HG03025 (cell line): ENCODE data around the gene TBX4.

Experiments used
- ATAC-seq: cut with Tn5 transposase; IDR thresholded peaks from one replicate; pipeline ENCODE4 v1.9.1; 2021; ENCODE audit warnings: mild to moderate bottlenecking, moderate library complexity; ENCODE audit not compliant: unreplicated experiment, low FRiP score

The TBX4 gene

DNA sequence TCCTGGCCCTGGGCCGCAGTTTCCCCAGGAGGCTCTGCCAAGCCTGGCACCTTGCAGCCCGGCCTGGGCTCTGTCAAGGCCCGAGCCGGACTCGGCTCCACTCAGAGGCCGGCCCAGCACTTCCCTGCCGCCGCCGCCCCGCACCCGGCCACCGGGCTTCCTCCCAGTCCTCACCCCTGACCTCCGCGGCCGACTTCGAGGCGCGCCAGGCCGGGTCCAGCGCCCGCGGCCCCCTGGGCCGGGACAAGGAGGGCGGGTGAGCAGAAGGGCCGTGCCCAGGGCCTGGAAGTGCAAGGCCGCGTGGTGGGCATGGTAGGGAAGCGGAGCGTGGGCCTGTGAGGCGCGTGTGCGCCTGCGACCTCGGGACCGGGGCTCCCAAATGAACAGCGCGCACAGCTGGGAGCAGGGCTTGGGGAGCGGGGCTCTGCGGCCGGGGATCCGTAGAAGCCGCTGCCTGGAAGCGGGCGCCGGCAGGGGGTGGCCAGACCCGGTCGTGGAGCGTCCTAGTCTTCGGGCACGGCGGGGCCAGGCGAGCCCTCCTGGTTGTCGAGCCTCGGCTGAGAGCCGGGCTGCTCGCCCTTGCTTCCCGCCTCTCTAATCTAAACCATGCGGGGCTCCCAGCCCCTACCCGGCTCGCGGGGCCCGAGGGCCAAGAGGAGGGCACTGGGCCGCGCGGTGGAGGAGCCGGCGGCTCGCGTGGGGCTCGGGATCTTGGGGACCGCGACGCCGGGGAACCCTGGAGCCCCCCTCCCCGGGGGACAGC, 503 bp upstream of the TBX4 start:
- no peak for ATAC-seq

DNA sequence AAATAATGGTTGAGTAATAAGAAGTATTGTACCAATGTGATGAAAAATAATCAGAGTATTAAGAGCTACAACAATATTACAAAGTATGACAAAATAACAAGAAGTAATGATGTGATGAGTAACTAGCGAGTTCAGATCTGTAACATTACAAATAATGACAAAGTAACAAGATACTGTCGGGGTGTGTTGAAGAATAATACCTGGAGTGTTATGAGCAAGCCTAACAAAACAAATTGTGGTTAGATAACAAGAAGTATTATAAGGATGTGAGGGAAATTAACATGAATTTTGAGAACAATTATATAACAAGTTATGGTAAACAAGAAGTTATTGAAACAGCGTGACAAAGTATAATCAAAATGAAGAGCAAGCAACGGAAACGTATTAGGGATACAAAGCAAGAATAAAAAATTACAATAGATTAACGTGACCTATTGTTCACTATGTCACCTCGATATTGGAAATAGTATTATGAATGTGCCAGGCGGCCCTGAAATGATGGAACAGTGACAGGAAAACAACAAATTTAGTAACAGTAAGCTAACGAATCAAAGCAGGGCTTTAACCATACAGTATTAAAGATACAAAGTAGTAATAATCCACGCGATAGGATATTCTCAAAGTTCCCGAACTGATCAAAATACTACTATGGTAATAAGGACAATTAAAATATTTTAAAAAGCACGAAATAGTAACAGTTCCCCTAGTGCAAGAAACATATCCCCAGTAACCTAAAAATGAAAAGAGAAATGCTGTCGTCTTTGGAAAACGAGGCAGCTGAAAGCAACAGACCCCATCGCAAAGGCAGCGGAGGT, 1.6 kb downstream of the TBX4 start:
- no peak for ATAC-seq

DNA sequence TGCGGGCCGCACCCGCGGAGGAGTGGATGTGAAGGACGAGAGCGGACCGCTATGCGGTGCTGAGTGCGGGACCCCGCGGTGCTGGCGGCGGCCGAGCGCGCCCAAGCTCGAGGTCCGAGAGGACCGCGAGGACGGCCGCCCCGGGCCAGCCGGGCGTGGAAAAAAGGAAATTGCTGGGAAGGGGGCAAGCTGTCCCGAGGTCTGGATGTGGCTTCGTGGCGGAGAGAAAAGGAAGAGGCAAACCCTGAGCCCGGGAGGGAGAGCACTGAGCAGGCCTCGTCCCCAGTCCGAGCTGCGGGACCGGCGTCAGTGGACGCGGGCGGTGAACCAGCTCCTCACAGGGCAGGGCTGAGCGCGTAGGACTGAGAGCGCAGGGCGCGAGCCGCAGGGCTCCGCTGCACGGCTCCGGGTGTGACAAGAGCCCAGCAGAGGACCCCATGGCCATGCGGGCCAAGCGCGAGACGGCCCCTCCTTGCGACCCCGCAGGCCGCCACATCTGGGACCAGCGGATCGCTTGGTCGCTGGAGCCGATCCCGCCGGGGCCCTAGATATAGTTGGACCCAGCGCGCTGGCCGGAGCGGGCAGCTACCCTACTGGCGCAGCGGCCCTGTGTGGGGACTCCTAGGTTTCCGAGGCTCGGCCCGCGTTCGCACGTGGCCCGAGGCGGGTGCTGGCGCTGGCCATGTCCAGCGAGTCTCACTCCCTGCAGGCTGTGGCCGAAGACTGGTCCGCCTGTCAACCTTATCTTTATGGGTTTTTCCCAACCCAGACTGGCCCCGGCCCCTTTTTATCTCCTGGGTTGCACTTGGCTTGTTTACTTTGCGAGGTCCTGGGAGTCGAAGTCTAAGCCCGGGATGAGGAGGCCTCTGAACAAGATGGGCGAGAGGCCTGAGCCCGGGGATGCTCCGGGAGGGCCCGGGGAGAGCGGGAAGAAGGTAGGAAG, 2.4 kb downstream of the TBX4 start:
- no peak for ATAC-seq

DNA sequence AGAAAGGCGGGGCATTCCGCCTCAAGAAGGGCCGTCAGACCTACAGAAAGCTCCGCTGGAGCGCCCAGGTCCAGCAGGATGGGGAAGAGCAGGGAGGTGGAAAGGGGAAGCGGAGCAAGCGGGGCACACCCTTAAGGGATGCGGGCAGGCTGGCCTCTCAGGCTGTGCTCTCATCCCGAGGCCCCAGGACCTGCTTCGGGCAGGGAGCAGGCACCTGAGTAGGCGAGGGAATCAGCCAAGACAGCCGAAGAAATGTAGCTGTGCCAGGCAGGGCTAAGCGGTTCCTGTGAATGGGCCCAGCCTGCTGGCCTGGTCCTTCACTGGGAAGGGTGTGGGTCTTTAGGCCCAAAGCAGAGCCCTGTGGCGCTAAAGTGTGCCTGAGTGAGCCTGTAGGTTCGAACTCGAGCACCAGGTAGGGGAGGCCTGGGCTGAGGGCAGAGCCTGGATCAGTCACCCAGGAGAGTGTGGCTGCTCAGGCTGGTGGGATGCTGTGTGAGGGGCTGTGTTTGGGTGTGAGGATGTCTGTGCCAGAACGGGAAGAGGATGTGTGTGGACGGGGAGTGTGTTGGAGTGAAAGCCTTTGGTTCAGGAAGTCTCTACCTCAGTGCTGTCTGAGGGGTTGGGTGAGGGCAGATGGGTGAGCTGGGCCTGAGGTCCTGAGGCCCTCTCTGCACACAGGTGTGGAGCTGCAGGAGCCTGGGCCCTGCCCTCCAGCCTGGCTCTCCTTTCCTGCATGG, 3.3 kb downstream of the TBX4 start:
- no peak for ATAC-seq

DNA sequence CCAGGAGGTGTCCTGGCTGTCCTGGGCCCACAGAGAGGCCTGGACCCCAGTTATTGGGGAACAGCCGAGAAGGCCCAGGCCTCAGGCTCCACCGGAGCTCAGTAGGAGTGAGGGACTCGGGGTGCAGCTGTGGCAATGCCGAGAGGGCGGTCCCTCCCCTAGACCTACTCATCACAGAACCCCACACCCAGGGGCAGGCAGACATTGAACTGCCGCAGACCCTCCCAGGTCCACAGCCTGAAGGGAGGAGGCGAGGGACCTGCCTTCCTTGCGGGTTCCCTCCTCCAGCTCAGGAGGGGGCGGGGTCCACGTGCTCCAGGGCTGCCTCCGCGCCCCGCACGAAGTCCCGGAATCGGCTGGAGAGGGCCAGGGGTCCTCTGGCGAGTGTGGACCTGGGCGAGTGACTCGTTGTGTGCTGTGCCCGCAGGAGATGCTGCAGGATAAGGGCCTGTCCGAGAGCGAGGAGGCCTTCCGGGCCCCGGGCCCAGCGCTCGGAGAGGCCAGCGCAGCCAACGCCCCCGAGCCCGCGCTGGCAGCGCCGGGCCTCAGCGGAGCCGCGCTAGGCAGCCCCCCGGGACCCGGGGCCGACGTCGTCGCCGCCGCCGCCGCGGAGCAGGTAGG, 3.9 kb downstream of the TBX4 start:
- ATAC-seq: no peak

DNA sequence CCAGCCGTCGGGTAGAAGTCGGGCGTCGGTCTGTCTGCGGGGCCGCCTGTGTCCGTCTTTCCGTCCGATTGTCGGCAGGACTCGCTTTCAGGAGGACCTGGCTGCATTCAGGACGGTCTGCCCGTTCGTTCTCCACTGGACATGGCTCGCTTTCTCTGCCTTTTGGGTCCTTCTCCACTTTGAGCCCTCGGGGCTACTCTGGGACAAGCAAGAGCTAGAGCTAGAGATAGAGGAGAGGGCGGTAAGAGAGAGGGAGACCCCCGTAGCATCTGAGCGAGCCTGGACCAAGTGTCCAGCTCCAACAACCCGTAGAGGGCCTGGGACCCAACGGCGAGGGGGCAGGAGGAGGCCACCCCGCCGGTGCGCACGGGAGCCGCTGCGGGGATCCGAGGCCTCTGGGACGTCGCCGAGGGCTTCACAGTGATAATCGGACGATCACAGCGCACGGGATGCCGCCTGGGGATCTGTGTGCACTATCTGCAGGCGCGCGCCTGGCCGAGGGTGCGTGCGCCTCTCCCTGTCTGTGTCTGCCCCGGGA, 4.5 kb downstream of the TBX4 start:
- ATAC-seq: no peak

DNA sequence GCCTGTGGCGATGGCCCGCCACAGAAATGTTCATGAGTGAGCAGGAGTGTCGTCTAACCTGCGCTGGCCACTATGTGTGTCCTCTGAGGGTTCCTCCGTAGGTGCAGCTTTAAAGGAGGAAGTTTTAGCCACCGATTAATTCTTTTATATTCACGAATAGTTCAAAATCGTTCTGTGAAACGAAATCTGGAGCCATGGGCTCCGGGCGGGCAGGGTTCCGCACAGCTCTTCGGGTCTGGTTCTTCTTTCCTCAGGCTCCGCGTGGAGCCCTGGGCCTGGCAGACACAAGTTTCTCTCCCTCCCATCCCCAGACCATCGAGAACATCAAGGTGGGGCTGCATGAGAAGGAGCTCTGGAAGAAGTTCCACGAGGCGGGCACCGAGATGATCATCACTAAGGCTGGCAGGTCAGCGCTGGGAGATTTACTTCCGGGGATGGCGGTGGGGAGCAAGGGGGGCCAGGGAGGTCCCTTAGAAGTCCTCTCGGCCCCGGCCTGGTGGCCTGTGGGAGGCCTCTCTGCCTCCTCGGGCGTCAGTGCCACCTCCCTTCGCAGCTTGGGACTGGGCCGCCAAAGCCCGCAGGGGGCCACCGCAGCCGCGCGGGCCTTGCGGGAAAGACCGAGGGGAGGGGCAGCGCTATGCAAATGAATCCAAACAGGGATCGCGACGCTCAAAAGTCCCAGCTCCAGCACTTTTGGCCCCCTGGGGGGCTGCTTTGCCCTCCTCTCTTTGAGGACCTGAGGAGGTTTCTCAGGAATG, 5.2 kb downstream of the TBX4 start:
- ATAC-seq: no peak

DNA sequence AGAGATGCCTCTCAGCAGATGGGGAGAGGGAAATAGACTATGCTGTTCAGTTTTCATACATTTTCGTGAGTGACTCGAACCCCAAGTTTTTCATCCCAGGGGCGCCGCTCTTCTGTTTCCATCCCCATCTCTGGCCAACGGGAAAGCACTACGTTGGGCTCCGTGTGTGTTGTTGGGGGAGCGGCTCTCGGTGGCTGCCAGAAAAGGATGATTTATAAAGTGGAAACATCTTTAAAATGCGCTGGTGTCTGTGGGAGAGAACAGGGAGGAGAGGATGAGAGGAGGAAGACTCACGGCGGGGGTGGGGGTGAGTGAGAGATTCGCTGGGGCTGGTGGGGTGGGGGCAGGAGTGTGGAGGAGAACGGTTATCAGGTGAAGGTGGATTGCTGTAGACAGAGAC, 5.8 kb downstream of the TBX4 start:
- ATAC-seq: no peak

DNA sequence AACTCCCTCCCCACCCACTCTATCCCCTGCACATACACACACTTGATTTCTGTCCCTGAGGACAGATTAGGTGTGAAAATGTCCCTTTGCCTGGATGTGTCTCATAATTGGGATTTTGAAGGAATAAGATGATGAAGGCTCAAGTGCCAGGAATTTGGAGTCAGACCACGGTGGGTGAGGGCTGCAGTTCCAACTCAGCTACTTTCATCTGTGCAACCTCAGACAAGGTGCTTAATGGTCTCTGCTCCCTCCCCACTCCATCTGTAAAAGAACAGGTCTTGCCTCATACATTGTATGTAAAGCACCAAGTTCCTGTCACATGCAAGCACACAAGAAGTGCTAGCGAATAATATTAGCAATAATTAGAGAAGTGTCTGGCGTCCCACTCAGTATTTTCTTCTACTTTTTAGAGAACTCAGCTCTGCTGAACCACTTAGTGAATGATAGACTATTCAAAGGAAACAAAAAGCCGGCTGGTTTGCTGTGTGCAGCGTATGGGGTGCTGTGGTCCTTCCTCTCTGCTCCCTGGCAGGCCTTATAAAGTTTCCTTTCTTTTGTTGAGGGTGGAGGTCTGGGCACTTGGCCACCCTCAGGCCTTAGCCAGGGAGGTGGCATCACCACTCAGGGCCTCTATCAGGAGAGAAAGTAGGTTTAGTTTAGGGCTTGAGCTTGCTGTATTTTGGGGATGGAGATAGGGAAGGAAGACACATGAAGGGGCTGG, 6.4 kb downstream of the TBX4 start:
- no peak for ATAC-seq

DNA sequence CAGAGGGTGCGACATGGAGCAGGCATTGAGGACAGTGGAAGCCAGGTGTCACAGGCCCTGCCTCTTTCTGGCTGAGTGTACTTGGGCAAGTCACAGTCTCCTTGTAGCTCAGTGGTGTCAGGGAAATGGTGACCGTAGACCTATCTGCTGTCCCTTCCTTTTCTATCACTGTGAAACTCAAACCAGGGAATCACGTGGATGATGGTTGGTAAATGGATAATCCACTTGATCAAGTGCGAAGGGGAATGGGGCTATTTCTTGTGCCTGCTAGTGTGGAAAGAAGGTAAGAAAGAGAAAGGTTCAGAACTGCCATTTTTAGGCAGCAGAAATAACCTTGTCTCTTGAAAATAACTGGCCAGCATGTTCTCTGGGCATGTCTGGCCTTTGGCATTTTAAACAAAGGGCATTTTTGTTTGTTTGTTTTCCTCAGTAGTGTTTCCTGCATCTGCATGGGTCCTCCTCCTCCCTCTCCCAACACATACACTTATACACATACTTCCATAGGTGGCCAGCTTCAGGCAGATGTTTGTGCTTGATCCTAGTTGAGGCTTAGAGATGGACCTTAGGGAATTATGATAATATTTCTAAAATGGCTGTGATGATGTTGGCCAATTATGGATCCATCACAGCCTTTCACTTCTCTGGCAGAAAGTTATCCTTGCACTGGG, 7.1 kb downstream of the TBX4 start:
- no peak for ATAC-seq

DNA sequence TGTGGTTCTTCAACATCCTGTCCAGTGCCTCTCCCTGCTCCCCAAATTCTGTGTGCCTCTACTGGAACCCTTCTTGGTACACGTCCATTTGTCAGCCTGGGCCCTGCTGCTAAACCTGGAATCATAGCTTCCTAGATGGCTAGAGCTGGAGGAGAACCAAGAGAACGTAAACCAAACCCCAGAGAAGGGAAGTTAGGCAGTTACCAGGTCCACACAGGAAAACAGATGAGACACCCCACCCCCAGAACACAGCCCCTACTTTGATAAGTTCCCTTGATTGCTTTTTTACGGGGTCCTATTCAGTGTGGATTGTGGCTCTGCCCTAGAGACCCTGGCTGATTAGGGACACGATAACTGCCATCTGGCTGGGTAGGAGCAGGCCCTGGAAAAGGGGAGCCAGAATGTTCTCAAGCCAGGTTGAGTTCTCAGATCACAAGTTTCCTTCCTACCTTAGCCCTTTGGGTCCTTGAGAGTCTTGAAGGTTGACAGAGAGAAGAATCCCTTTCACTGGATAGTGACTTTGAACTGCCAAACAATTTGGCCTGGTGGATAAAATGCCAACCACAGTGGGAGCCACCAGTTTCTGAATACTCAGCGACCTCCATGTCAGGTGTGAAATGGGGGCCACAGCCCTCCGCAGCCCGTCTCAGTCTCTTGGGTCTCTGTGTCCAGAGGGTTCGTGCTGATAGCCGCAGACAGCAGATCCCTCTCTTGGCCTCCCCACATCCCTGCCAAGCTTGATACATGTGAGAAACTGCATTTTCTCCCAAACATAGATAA, 7.9 kb downstream of the TBX4 start:
- ATAC-seq: no peak

DNA sequence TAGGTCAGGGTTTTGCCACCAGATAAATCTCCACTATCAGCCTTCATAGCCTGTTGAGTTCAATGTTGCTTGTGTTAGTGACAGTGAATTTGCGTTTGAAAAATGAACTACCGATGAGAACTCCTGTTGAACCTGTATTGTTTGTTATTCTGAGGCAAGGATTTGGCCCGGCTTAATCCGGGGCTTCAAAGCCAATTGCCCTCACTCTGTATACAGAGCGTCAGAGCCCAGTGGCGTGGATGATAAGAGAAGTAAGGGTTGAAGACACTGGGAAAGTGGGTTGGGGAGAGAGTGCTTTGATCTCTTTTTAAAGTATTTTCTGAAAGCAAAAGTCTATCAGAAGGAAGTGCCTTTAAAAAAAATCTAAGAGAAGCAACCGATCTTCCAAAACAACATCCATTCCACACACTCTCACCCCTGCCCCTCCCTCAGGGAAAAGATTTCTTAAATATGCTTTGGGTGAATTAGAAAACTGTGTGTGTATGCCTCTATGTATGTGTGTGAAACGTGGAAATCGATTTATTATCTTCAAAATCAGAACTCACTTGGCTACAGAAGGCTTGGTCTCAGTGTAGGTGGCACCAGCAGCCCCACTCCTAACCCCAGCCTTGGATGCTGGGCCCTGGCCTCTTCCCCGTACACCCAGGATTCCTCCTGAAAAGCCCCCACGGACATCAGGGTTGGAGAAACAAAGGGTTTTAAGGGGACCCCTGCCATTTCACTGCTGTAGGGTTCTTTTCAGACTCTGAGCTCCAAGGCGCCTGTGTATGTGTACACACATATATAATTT, 8.8 kb downstream of the TBX4 start:
- ATAC-seq: no peak

DNA sequence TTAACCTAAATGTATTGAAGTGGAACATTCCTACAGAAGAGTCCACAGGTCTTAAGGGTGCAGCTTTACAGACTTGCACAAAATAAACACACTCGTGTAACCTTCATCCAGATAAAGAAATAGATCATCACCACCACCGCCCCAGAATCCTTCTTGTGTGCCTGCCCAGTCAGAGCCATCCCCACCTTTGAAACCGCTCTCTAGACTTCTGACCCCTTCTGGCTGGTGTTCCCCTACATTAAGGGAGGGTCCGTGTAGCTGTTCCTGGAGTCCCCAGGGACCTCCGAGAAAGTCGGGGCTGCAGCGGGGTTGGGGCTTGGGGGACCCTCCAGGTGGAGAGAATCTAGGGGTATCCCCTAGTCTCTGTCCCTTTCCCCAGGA, 9.4 kb downstream of the TBX4 start:
- ATAC-seq: no peak

DNA sequence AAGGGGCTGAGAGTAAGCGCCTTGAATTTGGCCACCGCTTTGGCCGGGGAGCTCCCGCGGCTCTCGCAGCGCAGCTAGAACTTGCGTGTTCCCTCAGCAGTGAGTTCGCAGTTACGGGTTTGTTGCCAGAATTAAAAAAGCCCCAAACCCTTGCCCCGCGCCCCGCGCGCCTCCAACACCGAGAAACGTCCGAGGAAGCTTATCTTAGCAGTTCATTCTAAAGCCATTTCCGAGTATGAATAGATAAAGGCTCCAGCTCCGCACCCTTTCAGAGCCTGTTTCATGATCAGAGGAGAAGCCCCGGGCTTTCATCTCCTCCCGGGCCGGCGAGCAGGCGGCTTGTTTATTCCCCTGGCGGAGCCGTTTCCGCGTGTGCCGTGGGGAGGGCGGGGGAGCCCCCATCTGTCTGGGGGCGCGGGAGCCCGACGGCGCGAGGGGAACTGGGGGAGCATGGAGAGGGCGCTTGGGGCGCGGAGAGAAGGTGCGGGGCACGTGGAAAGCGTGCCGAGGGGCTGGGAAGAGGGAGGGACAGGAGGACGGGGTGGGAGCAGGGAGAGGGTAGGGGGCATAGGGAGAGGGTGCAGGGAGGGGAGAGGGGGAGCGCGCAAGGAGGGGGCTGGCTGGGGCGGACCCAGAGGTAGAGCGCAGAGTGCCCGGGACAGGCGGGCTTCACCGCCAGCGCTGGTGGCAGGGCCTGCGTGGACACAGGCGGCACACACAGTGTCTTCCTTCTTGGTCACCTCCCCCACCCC, 9.9 kb downstream of the TBX4 start:
- ATAC-seq: no peak

DNA sequence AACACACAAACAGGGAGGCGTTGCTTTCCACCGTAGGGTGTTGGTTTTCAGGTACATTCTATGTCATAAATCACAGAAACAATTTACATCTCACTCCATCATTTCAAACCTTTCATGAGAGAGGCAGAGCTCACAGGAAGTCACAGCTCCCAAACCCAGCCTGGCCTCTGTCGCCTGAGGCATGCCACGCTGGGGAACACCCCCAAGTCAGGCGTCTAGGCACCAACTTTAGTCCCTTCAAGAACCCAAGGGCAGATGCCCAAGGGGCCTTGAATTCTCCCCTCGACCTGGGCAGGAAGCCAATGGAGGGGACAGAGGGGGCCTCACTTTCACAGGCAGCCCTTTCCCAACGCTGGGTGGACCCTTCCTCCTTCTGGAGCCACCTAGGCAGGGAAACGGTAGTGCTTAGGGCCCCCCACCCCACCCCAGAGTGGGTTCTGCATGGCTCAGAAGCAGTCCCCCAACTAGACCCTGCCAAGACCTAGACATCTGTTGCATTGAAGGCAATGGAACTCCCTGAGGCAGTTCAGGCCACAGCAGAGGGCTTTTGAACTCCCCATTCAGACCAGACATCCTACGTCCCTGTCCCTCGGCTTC, 10.6 kb downstream of the TBX4 start:
- no peak for ATAC-seq
